ENCODE results near the gene CKM. TPM values are rescaled to one million over a fixed set of nuclear protein-coding genes. Genes with fewer than 3 reads are reported as not detected.

Gene CKM
- total and polyA plus RNA-seq, 2 donors (not counting 3 experiments of a cell fraction or from before 2014, with no cell fraction given) = not detected

GRCh38 chr19:45321848-45322247 lies 827 bp downstream of the CKM start:
- TF ChIP-seq JUN (IDR thresholded peaks at IDR 0.05; ENCODE audit: borderline replicate concordance, insufficient read depth, insufficient read length, low read depth) (no peak), POLR2AphosphoS5 (IDR thresholded peaks at IDR 0.05; ENCODE audit: insufficient read depth, low read depth, low read length) (no peak), FOS (IDR thresholded peaks at IDR 0.05; ENCODE audit: borderline replicate concordance, insufficient read depth, low read length) (no peak), CTCF (IDR thresholded peaks at IDR 0.05; ENCODE audit: extremely low read depth in 1 of 2, insufficient read depth in 1 of 2, low read depth in 1 of 2, low read length in 2 of 2) (no peak), MAX (IDR thresholded peaks at IDR 0.05; ENCODE audit: insufficient read depth, insufficient read length) (no peak), MYC (IDR thresholded peaks at IDR 0.05; ENCODE audit: low read depth, low read length) (no peak), POLR2A (IDR thresholded peaks at IDR 0.05; ENCODE audit: low read depth, low read length) (no peak), GATA2 (IDR thresholded peaks at IDR 0.05; ENCODE audit: insufficient read depth, insufficient read length, low read depth, low read length) (no peak), EZH2 (IDR thresholded peaks at IDR 0.05; ENCODE audit: borderline replicate concordance, low read depth, low read length, severe bottlenecking) (no peak)
- H3K79me2 ChIP-seq (ENCODE audit: control insufficient read depth, insufficient read depth, low read length) = no peaks in the 10 kb centered on the region
- no peak overlapping the region for H3K4me3 ChIP-seq (replicated peaks in 1 of 3; ENCODE audit: insufficient read depth in 1 of 3, low read depth in 1 of 3, low read length in 3 of 3)
- no peaks in the 10 kb centered on the region for H3K9me3 ChIP-seq (replicated peaks; ENCODE audit: control insufficient read depth, insufficient read depth, low read length)
- dilution Hi-C loops (cut with MboI; ENCODE audit: extremely low pct_ligation_motif_present, low sequenced_read_pairs) (no loop called here), intact Hi-C loops (cut with micrococcal nuclease) (no loop called here)
- H3K36me3 ChIP-seq (ENCODE audit: control insufficient read depth in 2 of 2, extremely low read depth in 1 of 2, insufficient read depth in 2 of 2, low read length in 2 of 2) = no peaks in the 10 kb centered on the region
- H3K9me1 ChIP-seq (replicated peaks; ENCODE audit: control insufficient read depth, extremely low read depth, insufficient read depth, low read length) = no peaks in the 10 kb centered on the region
- H3K9ac ChIP-seq (replicated peaks; ENCODE audit: extremely low read depth, insufficient read depth, low read length) = no peak overlapping the region
- DNase-seq (ENCODE audit: low read depth, low spot score) (no peak), FAIRE-seq (no peak)
- H4K20me1 ChIP-seq (replicated peaks; ENCODE audit: control insufficient read depth, extremely low read depth, insufficient read depth, low read length) = no peaks in the 10 kb centered on the region
- peaks cover 4 to 5% of the 10 kb centered on the region in 2 experiments for H3K27me3 ChIP-seq (ENCODE audit: control insufficient read depth in 2 of 2, insufficient read depth in 2 of 2, low read length in 2 of 2)
- ChIA-PET CTCF (no interaction called here), POLR2A (no interaction called here)
- no peak overlapping the region for H3K4me2 ChIP-seq (ENCODE audit: insufficient read depth, low read length)
- no TSS peak for BruUV-seq (replicated peaks)
- no peaks in the 10 kb centered on the region for H3K4me1 ChIP-seq (ENCODE audit: control insufficient read depth, extremely low read depth, insufficient read depth, low read length)
- H2AFZ ChIP-seq (ENCODE audit: low read depth, low read length) = no peak overlapping the region
- H3K27ac ChIP-seq (ENCODE audit: insufficient read depth, low read depth, low read length) = no peak overlapping the region
